SIG-M5 (cell line): ENCODE results near the gene ZNF101.

Experiments used
- DNase-seq: peaks from one replicate; lab custom pipeline; 2025; lab: John Stamatoyannopoulos, UW

The ZNF101 gene

DNA sequence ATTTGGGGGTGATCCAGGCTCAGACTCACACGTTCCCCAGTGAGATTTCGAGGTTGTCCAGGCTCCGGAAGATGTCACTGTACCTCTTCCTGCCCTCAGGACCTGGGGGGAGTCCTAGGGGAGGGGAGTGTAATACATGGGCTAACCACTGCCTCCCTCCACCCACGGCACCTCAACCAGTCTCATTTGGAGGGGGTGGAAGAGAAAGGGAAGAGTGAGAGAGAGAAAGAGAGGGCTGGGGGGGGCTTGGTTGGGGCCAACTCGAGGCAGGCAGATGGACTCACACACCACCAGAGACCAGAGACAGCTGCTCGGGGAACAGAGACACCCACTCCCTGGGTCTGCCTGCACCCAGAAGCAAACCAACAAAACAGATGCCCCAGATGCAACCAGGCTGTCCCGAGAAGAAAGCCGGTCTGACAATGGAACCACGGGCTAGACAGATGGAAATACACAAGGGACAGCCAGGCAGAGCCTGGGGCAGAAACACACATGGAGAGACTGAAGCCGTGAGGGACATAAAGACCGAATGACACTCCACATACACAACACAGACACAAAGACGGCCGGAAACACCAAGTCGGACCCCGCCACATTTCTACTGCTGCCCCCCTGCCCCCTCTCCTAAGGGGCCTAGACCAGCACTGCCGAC is 26.0 kb upstream of the ZNF101 start:
- DNase-seq, result no peak

DNA sequence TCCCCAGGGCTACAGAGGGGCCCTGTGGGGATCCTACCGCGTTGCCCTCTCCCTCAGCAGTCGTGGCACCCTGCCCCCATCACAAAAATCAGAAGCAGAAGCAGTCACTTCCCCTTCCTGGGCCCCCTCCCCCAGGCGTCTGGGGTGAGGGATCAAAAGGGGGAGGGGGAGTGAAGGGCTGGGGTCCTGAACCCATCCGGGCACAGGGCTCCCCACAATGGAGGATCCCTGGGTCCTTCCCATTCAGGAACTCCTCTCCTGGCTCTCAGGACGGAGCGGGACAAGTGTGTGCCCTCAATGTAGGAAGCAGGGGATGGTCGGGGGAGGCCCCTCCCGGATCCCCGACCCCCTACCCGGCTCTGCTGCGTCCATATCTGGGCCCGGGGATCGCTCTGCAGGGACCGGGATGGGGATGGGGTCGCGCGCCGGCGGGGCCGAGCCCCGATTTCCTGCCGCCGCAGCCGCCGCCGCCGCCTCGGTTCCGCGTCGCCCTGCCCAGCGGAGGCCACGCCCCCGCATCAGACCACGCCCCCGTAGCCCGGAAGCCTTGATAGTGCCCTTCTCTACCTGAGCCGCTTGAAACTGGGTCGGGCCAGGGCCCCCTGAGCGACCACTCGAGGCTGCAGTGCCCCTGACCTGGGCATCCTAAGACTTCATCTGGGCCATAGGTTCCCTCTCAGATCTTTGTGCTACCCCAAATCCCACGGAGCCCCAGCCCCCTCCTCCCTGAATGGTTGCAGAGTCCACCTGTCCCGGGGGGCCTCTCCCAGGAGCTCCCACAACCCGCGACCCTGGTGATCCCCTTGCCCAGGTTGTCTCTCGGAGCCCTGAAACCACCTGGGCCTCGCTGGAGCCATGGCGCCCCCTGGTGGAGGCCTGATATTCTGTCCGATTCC is 25.2 kb upstream of the ZNF101 start, which contains the start of gene GMIP:
Gene GMIP, minus strand, starts transcription at position 500 of the 896 bp plus-strand sequence. Its CDS starts 128 bp downstream, at position 372.
- DNase-seq, result peak; percentile 7

DNA sequence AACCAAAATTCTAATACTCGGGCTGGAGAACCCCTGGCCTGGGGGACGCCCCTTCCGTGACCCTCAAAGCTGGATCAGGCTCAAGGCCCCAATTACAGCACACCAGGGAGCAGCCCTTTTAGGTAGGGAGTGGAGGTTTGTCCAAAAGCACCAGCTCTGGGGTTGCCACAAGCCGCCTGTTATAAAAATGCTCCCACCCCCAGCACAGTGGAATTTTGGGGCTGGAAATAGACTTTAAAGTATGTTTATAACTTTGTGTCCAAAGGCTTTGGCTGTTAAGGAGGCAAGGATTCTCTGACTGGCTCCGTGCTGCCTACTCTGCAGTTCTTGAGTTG is 24.6 kb upstream of the ZNF101 start:
- DNase-seq, result no peak

DNA sequence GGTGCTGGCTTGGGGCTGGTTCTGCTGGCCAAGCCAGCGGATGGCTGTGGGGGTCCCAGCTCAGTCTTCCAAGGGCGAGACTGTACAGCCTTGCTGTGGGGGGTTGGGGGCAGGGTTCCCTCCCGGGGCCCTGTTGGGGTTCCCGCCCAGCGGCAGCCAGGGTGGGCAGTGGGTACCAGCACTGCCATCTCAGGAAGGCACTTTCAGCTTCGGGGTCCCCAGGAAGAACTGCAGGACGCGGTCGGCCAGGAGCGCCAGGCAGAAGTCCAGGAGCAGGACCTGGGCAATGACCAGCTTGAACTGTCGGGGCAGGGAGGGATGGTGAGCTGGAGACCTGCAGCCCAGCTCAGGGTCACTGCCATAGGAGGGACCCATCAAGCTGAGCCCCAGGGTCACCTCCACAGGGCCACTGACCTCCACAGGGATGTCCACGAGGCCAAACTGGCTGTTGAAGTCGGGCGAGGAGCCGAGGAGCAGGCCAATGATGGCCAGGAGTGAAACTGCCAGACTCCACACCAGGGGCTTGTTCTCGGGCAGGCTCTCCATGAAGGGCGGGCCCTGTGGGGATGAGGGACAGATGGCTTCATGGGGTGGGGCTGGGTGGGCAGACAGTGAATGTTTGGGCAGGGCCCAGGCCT is 23.3 kb upstream of the ZNF101 start:
- DNase-seq, result no peak

DNA sequence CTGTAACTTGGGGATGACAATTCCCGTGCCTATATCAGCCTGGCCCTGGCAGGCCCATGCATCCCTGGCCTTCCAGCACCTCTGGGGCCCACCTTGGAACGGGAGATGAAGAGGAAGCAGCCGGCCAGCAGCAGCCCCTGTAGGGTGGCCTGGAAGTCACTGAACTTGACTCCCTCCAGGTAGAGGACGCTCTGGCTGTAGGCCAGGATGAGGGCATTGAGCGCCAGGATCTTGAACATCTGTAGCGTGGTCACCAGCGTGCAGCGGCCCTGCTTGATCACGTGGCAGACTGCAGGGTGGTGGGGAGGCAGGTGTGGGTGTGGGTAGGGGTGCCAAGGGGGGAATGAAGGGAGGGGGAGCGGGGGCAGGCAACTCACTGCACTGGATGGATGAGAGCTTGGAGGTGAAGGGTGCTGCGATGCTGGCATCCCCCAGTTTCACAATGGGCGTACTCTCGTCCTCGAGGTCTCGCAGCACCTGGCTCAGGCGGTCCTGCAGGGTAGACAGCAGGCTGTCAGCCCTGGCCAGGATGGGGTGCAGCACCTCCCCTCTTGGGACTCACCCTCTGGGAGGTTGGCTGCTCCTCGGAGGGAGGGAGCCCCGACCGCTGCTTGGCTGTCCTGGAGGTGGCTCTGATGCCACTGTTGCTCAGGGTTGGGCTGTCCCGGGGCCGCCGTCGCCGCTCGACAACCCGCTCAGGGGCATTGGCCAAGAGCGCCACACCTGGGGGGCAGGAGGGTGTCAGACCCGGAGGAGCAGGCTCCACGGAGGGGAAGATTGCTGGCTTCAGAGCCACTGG is 21.4 kb upstream of the ZNF101 start:
- no peak for DNase-seq

DNA sequence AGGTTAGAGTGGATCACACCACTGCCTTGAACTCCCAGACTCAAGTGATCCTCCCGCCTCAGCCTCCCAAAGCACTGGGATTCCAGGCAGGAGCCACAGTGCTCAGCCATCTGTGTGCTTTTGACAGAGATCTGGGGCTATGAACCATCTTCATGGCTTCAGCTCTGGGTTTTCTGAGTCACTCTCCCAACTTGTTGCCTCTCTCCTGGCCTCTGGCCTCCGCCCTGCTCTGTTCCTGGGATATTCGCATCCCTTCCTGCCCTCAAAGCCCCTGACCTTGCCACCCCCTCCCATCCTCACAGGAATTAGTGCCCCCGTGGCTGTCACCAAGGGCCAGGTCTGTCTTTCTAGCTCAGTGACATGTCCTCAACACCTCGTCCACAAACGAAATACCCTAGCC is 19.5 kb upstream of the ZNF101 start:
- DNase-seq, result no peak

DNA sequence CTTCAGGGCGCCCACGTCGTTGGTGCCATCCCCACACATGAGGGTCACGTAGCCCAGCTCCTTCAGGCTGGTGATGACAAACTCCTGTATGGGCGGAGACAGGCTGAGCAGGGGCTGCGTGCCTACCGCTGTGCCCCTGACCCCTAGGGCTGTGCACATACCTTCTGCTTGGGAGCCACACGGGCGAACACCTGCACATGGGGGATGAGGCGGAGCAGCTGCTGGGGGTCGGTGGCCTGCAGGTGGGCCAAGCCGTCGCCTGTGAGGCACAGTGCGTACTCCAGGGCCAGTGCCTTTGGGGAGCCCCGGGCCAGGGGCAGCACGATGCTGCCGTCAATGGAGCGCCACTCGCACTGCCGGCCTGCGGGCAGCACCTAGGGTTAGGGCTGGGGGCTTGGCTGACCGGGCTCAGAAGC is 19.1 kb upstream of the ZNF101 start:
- no peak for DNase-seq

DNA sequence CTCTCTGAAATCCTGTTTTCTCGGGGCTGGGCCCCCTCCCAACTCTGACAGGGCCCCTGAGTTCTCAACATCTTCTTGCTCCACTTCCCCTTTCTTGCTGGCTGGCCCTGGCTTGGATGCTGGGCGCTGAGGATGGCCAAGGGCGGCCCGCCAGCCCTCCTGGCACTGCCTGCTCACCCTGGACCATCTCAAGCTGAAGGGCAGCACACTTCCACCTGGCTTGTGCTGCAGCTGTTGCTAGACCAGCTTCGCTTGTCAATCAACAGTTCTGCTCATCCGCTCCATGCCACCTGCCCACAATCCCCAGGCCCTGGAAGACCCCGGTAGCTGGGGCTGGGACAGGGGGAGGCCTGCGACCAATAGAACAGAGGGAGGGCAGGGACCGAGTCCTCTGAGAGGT is 18.3 kb upstream of the ZNF101 start:
- no peak for DNase-seq

DNA sequence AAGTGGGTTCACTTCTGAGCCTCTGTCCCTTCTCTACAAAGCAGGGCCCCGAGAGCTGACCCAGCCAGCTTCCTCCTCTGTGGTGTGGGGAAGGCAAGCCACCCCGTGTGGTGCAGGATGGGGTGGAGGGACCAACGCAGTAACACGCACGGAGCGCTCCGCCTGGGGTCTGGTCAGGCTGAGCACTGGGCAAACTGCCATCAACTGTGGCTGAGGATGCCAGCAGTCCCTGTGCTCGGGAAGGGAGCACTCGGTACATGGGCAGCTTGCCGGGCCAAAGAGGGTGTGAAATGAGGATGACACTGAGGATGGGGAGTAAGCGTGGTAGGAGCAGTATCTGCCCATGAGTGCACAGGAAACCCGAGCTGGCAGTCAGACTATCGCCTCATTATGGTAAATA is 17.6 kb upstream of the ZNF101 start:
- DNase-seq, result no peak

DNA sequence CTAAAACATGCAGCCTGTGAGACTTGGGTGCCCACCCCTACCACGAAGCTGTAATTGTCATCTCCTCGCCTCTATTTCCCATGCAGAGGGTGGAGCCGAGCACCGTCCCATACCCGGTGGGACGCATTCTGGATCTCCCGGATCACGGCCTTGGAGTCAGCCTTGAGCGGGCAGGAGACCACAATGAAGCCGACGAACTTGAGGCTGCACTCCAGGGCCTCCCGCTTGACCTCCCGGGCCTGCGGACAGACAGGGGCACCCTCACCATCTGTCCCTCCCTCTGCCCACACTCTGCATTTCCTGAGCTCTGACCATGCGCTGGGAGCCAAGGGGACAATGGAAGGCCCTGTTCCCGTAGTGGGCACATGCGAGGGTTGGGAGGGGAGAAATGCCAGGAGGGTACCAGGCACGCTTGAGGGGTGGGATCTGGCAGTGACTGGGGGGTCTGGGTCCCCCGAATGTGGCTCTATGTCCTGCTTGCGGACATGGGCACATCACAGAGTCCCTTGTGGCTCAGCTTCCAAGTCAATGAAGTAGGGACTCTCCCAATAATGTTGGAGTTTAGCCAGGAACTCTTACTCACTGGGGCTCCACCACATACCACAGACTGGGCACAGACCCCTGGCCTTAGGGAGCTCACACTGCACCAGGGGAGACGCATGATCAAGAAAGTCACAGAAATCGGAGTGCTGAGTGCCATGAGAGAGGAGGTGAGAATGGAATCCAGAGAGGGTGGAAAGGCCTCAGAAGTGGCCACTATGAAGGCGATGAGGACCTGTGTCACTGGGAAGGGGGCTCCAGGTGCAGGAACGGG is 15.9 kb upstream of the ZNF101 start:
- no peak for DNase-seq

DNA sequence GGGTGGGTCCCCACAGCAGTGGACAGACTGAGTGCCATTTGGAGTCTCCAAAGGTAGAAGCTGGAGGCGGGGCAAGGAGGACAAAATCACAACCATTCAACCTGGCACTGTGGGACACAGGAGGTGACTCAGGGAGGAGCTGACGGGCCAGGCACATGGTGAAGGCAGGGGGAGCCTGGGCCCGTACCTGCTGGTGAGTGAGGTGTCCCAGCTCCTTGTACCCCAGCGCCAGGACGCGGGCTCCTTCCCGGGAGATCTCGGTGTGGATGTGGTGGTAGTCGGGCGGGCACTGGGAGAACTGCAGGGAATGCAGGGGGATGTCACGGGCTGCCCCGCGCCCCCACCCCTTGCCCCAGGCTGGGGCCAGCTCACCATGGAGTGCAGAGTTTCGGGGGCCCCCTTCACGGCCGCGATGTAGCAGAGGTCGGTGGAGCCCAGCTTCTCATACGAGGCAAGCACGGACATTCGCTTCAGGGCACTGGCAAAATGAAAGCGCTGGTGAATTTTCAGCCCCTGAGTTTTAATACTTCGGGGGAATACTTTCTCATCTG is 15.0 kb upstream of the ZNF101 start:
- no peak for DNase-seq

DNA sequence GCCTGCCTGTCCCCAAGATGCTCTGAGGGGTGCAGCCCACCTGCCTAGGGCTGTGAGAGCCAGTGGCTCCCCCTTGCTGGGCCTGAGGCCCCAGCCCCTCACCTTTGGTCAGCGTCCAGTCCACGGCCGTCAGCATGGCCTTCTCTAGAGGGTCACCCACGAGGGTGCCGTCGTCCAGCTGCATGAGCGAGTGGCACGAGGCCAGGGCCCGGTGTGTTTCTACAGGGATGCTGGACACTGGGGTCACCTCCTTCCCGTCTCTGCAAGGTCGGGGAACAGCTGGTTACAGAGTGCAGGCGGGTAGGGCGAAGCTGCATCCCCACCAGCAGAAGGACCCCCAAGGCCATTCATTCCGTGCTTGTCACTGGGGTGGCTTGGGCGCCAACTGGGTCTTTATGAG is 14.2 kb upstream of the ZNF101 start:
- no peak for DNase-seq

DNA sequence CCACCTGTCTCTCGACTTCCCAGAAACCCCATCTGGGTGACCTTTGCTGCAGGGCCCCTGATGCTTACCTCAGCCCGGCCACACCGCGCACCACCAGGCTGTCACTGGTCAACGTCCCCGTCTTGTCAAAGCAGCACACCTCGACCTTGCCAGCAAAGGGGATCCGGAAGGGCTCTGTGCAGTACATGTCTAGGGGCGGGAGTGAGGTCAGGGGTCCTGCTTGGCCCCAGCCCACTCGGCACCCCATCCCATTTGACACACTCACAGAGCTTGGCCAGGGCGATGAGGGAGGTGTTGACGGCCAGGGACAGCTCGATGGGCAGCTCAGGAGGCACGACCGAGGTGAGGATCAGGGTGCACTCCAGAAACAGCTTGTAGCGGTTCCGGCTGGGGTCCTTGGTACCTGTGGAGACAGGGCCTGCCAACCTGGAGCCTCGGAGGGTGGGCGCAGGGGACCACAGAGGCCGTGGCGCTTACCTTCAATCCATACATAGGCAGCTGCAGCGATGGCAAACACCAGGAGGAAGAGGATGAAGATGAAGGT is 13.5 kb upstream of the ZNF101 start:
- DNase-seq, result no peak

DNA sequence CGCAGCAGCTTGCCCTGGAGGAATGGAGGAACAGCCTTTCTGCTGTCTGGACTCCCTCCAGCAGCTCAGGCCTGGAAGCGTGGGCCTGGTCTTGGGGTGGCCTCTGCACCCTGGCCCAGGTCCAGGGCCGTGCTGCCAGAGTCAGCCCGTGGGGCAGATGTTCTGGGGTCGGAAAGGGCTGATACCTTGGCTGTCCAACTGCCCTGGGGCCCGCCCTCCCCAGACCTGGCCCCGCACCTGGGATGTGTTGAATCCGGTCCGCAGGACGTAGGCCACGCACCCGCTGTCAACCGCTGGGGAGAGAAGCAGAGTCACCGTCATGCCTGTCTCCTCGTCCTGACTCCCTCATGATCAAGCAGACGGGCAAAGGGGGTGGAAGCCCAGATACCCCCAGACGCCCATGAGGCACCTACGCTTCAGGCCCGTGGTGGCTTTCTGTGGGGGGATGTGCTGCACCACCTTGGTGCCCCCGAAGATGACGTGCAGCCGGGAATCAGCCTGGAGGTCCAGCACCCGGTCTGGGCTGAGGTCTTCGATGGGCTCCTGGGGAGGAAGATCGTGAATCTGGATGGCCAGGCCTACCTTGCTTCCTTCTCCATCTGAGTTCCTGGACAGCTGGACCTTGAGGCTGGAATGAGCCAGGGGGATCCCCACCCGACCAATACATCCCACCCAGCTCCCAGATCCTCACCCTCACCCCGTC is 12.8 kb upstream of the ZNF101 start:
- no peak for DNase-seq

DNA sequence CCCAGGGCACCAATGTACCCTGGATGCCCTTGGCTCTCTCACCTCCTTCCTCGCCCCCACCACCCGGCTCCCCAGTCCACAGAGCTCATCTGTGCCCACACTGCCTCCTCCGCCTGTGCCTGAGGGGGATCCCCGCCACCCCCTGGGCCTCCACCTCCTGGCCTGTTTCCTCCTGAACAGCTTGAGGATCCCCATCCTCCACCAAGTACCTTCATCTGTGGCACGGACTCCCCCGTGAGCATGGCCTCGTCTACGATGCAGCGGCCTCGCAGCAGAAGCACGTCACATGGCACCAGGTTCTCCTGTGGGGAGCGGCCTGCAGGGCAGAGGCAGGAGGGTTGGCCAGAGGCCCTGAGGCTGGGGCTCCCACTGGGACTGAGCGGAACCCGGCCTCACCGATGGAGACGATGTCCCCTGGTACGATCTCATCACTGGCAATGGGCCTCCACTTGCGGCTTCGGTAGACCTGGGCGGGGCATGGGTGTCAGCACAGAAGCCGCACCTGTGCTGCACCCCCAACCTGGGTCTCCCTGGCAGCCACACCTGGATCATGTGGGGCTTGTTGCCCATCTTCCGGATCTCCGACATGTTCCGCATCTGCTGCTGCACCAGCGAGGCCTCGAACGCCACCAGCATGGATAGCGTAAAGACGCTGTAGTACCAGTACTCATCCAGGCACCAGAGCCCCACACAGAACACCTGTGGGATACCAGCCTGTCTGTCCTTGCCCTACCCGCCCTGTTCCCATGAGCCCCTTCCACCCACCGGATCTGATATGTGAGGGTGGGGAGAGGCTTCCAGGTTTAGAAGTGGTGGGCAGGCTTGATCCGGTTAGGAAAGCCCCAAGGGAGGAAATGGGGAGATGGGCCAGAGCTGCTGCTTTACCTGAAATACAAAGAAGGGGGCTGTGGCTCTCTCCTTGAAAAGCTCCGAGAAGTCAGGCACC is 11.9 kb upstream of the ZNF101 start:
- no peak for DNase-seq

DNA sequence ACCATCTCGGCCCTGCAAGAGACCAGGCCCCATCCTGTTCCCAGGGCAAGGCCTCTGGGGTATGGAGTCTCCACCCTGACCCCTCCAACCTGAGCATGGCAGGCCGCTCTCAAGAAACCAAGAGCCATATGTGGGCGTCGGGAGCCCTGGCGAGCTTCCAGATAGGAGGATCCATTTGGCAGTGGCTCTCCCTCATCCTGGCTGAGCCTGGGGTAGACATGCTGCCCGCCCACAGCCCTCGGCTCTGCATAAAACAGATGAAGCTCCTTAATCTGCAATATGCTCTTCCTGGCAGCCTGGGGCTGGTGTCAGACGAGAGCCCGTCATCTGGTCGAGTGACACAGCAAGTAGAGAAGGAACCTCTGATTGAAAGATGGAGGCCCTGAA is 11.2 kb upstream of the ZNF101 start:
- no peak for DNase-seq

DNA sequence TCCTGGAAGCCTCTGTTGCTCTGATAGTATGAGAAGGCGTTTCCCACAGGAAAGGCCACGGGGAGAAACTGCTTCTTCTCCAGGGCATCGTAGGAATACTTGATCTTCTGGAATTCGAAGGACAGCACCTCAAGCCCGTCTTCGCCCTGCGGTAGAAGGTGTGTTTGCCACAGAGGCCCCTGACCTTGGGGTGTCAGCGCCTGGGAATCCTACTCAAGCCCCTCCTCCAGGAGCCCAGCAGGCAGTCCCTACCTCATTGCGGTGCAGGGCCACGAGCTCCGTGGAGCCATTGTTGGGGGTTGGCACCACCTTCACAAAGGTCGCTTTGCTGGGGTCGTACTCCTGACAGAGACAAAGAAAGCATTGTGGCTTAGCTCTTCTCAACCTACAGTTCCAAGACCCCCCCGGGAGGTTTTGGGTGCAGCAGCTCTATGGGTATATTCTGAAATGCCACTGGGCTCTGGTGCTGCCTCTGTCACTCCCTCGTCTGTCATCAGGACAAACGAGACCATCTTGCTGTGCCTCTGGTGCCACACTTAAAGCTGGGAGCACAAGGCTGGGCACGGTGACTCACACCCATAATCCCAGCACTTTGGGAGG is 8.9 kb upstream of the ZNF101 start:
- no peak for DNase-seq

DNA sequence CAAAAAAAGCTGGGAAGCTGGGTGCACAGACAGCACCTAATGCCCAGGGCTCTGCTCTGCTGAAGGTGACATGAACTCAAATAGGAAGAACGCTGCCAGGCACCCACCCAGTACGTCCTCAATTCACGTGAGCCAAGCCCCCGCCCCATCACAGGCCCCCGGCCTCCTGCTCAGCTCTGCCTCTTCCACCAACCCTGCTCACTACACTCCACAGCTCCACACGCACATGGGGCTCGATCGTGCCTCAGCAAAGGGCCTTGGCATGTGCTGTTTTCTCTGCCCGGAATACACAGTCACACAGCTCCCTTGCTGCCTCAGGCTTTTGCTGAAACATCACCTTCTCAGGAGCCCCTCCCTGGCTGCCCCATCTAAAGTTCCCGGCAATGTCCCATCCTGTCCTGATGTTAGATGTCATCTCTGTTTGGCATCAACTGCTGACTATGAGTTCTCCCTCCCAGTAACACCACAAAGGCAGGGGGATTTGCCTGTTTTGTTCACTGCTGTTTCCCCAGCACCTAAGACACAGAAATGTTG is 7.4 kb upstream of the ZNF101 start:
- no peak for DNase-seq
